GM21526 (cell line): ENCODE results near the gene TWIST2.

Source experiments
- ATAC-seq: cut with Tn5 transposase; IDR thresholded peaks from one replicate; pipeline ENCODE4 v1.9.1; 2021; ENCODE audit warnings: moderate library complexity; ENCODE audit not compliant: unreplicated experiment, low FRiP score

TWIST2 gene

GRCh38 chr2:238886453-238887094, 38.7 kb downstream of the TWIST2 start:
- no peak for ATAC-seq

- no peak for ATAC-seq
Observed at GRCh38 chr2:238887616-238888015, 39.7 kb downstream of the TWIST2 start.

- no peak for ATAC-seq
Observed at GRCh38 chr2:238888781-238889180, 40.9 kb downstream of the TWIST2 start.

- no peak for ATAC-seq
Observed at GRCh38 chr2:238890131-238890530, 42.2 kb downstream of the TWIST2 start.

- no peak for ATAC-seq
Observed at GRCh38 chr2:238890618-238891456, 43.0 kb downstream of the TWIST2 start.

- ATAC-seq, result no peak
Observed at GRCh38 chr2:238891457-238892203, 43.7 kb downstream of the TWIST2 start.

GRCh38 chr2:238892204-238892500, 44.3 kb downstream of the TWIST2 start:
- ATAC-seq, result no peak

GRCh38 chr2:238892796-238893195, 44.9 kb downstream of the TWIST2 start:
- no peak for ATAC-seq

- no peak for ATAC-seq
Observed at GRCh38 chr2:238893349-238894000, 45.6 kb downstream of the TWIST2 start.

- no peak for ATAC-seq
Observed at GRCh38 chr2:238894226-238894949, 46.5 kb downstream of the TWIST2 start.

GRCh38 chr2:238894950-238895298, 47.0 kb downstream of the TWIST2 start:
- ATAC-seq, result no peak

- no peak for ATAC-seq
Observed at GRCh38 chr2:238895361-238895882, 47.5 kb downstream of the TWIST2 start.

- ATAC-seq, result no peak
Observed at GRCh38 chr2:238895891-238896600, 48.2 kb downstream of the TWIST2 start.

GRCh38 chr2:238896641-238897040, 48.8 kb downstream of the TWIST2 start:
- no peak for ATAC-seq

GRCh38 chr2:238897122-238897880, 49.4 kb downstream of the TWIST2 start:
- no peak for ATAC-seq

- no peak for ATAC-seq
Observed at GRCh38 chr2:238897911-238898311, 50.0 kb downstream of the TWIST2 start.

- no peak for ATAC-seq
Observed at GRCh38 chr2:238898534-238899281, 50.8 kb downstream of the TWIST2 start.

GRCh38 chr2:238899386-238899785, 51.5 kb downstream of the TWIST2 start:
- ATAC-seq, result no peak
